TTC549 (cell line): ENCODE results near the gene KRT13.

Experiments used
- FAIRE-seq: peaks from 2 replicates; lab custom pipeline; 2012; peaks lifted over from hg19 to GRCh38; lab: Jason Lieb, UNC

KRT13 gene

GRCh38 chr17:41519501-41520224 lies 14.3 kb upstream of the KRT13 start:
- FAIRE-seq, result no peak

- no peak for FAIRE-seq
Observed at GRCh38 chr17:41518789-41519449, 13.5 kb upstream of the KRT13 start, which contains the start of gene KRT15. Gene KRT15 (minus strand): TSS chr17:41518890. CDS start chr17:41518827, 63 bp downstream.

GRCh38 chr17:41518031-41518430 lies 12.6 kb upstream of the KRT13 start:
- FAIRE-seq, result no peak

- FAIRE-seq, result no peak
Observed at GRCh38 chr17:41516830-41517283, 11.4 kb upstream of the KRT13 start.

- no peak for FAIRE-seq
Observed at GRCh38 chr17:41516147-41516829, 10.9 kb upstream of the KRT13 start.

- no peak for FAIRE-seq
Observed at GRCh38 chr17:41513168-41513547, 7.7 kb upstream of the KRT13 start.

- FAIRE-seq, result no peak
Observed at GRCh38 chr17:41512546-41513167, 7.2 kb upstream of the KRT13 start.

GRCh38 chr17:41511716-41512115 lies 6.3 kb upstream of the KRT13 start:
- FAIRE-seq, result no peak

- no peak for FAIRE-seq
Observed at GRCh38 chr17:41511116-41511515, 5.7 kb upstream of the KRT13 start.

GRCh38 chr17:41510251-41511065 lies 5.0 kb upstream of the KRT13 start:
- no peak for FAIRE-seq

GRCh38 chr17:41507315-41507880 lies 2.0 kb upstream of the KRT13 start:
- no peak for FAIRE-seq

- no peak for FAIRE-seq
Observed at GRCh38 chr17:41505809-41506767, 676 bp upstream of the KRT13 start.

GRCh38 chr17:41504246-41504977 lies 1.0 kb downstream of the KRT13 start:
- no peak for FAIRE-seq

- FAIRE-seq, result no peak
Observed at GRCh38 chr17:41503202-41503601, 2.2 kb downstream of the KRT13 start.

- FAIRE-seq, result no peak
Observed at GRCh38 chr17:41500131-41500911, 5.1 kb downstream of the KRT13 start.

GRCh38 chr17:41499714-41500113 lies 5.7 kb downstream of the KRT13 start:
- FAIRE-seq, result no peak

- no peak for FAIRE-seq
Observed at GRCh38 chr17:41498276-41498675, 7.1 kb downstream of the KRT13 start.

- no peak for FAIRE-seq
Observed at GRCh38 chr17:41496803-41497484, 8.5 kb downstream of the KRT13 start.
